ENCODE results near the gene NDUFB3. TPM values are rescaled to one million over a fixed set of nuclear protein-coding genes. Genes with fewer than 3 reads are reported as not detected.

Gene NDUFB3
- total RNA-seq, 2 donors from 2014 or later = 19.8 to 31.1 TPM

GRCh38 chr2:201108341-201108740 lies 36.5 kb downstream of the NDUFB3 start:
- Histone ChIP-seq H3K9me3 (no peaks in the 10 kb centered on the region), H3K4me1 (no peaks in the 10 kb centered on the region), H3K27ac (no peak overlapping the region), H3K36me3 (replicated peaks in 1 of 2; ENCODE audit: insufficient read depth in 1 of 2, low read depth in 2 of 2) (no peaks in the 10 kb centered on the region), H3K4me3 (no peak overlapping the region), H3K27me3 (no peaks in the 10 kb centered on the region)
- 87 to 88% methylated on average over 2 of the region's 2 CpGs for WGBS, 2 donors
- ATAC-seq (no peak), DNase-seq (no peak)
- intact Hi-C loops (cut with DNase I) = no loop called here
- no peak for TF ChIP-seq POLR2A (IDR thresholded peaks at IDR 0.05)
- no peak for TF ChIP-seq CTCF (IDR thresholded peaks at IDR 0.05)

DNA sequence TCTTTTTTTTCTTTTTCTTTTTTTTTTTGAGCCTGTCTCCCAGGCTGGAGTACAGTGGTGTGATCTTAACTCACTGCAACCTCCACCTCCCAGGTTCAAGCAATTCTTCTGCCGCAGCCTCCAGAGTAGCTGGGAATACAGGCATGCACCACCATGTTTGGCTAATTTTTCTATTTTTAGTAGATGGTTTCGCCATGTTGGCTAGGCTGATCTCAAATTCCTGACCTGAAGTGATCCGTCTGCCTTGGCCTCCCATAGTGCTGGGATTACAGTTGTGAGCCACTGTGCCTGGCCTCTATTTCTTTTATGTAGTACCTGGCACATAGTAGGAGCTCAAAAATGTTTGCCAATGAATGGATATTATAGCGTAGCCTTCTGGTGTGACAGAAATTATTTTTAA lies 37.4 kb downstream of the NDUFB3 start:
- WGBS, 2 donors = 93 to 96% methylated on average over 4 of the region's 4 CpGs
- no peaks in the 10 kb centered on the region for H3K27me3 ChIP-seq
- TF ChIP-seq CTCF (IDR thresholded peaks at IDR 0.05) (no peak), POLR2A (IDR thresholded peaks at IDR 0.05) (no peak)
- ATAC-seq (no peak), DNase-seq (no peak)
- peaks cover 2% of the 10 kb centered on the region for H3K4me1 ChIP-seq
- H3K9me3 ChIP-seq = no peaks in the 10 kb centered on the region
- H3K27ac ChIP-seq = no peak overlapping the region
- H3K4me3 ChIP-seq = no peak overlapping the region
- H3K36me3 ChIP-seq (replicated peaks in 1 of 2; ENCODE audit: insufficient read depth in 1 of 2, low read depth in 2 of 2) = no peaks in the 10 kb centered on the region
- intact Hi-C loops (cut with DNase I) = no loop called here

DNA sequence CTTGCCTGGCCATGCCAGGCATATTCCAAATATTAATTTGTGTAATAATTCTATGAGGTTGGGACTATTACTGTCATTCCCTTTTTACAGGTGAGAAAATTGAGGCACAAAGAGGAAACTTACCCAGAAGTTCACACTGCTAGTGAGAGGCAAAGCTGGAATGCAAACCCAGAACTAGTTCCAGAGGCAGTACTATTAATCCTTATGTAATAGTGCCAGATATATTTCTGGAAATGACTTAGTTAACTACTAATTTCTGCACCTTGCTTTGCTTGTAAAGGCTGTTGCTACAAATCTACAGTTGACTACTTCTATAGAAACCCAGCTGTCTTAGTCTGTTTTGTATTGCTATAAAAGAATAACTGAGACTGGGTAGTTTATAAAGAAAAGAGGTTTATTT lies 38.8 kb downstream of the NDUFB3 start:
- Histone ChIP-seq H3K36me3 (replicated peaks in 1 of 2; ENCODE audit: insufficient read depth in 1 of 2, low read depth in 2 of 2) (no peaks in the 10 kb centered on the region), H3K27me3 (no peaks in the 10 kb centered on the region), H3K4me3 (no peak overlapping the region), H3K9me3 (no peaks in the 10 kb centered on the region), H3K4me1 (peaks cover 16% of the 10 kb centered on the region), H3K27ac (no peak overlapping the region)
- DNase-seq = no peak
- intact Hi-C loops (cut with DNase I) = no loop called here
- TF ChIP-seq POLR2A (IDR thresholded peaks at IDR 0.05) (no peak), CTCF (IDR thresholded peaks at IDR 0.05) (no peak)
- ATAC-seq = no peak

GRCh38 chr2:201111096-201111495 lies 39.3 kb downstream of the NDUFB3 start:
- H3K4me3 ChIP-seq = no peak overlapping the region
- peaks cover 18% of the 10 kb centered on the region for H3K4me1 ChIP-seq
- H3K27me3 ChIP-seq = no peaks in the 10 kb centered on the region
- ATAC-seq (no peak), DNase-seq (no peak)
- TF ChIP-seq CTCF (IDR thresholded peaks at IDR 0.05) = no peak
- TF ChIP-seq POLR2A (IDR thresholded peaks at IDR 0.05) = no peak
- no peak overlapping the region for H3K27ac ChIP-seq
- H3K9me3 ChIP-seq = no peaks in the 10 kb centered on the region
- 88 to 95% methylated on average over 3 of the region's 3 CpGs for WGBS, 2 donors
- H3K36me3 ChIP-seq (replicated peaks in 1 of 2; ENCODE audit: insufficient read depth in 1 of 2, low read depth in 2 of 2) = no peaks in the 10 kb centered on the region
- intact Hi-C loops (cut with DNase I) = no loop called here

GRCh38 chr2:201114350-201114749 lies 42.5 kb downstream of the NDUFB3 start:
- no peak for DNase-seq
- TF ChIP-seq CTCF (IDR thresholded peaks at IDR 0.05) = no peak
- TF ChIP-seq POLR2A (IDR thresholded peaks at IDR 0.05) = no peak
- no peak overlapping the region for H3K4me3 ChIP-seq
- H3K9me3 ChIP-seq = no peaks in the 10 kb centered on the region
- ATAC-seq = no peak
- H3K27ac ChIP-seq = peak overlapping the region in 1 of 4 donors; percentile 40
- intact Hi-C loops (cut with DNase I) = no loop called here
- WGBS, 2 donors = 56 to 61% methylated on average over 4 of the region's 4 CpGs
- peaks cover 23% of the 10 kb centered on the region for H3K4me1 ChIP-seq
- no peaks in the 10 kb centered on the region for H3K36me3 ChIP-seq (replicated peaks in 1 of 2; ENCODE audit: insufficient read depth in 1 of 2, low read depth in 2 of 2)
- H3K27me3 ChIP-seq = no peaks in the 10 kb centered on the region

Data from body of pancreas (tissue), 4 donors.